ENCODE measurements around the gene SYT9.
A peak's percentile ranks its signal among the peaks of the same experiment; 100 is the strongest.

SYT9 gene

DNA sequence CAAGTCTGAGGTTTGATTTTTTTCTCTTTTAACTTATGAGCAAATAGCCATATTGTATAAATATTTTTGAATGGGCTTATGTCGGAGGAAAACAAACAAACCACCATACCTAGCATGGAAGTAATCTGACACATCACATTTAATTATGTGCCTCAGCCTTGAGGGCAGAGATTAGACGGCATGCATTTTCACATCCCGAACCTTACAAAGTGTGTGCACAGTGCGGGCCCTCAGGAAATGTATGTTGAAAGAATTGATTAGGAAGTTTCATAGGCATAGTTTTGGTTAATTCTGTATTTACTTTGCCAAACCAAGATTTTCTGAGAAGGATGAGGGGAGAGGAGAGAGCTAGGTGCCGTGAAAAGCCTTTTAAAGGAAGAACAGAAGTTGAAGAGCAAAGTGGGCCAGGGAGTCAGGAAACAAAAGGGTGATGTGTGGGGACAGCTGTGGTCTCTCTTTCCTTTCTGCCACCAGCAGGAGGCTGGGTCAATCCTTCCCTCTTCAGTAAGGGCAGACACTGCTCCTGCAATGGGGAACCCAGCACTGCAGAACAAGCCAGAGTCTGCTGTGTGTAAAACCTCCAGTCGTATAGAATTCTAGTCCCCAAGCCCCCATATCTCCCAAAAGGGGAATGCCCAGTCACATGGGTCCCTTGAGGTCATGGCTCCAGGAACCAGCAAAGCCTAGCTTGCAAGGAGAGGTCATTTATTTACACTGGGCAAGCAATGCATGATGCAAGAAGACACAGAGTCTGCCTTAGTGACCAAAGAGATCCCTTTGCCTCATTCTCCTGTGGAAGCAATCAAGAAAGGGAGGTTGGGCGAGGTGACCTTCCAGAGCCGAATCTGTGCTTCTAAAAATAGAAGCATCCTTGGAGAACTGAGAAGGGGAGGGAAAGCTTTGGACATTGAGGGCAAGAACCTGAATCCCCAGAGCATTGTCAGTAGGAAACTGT is 162.5 kb downstream of the SYT9 start:
- intact Hi-C loops (cut with micrococcal nuclease), result no loop called here
- H3K27ac Mint-ChIP-seq, result no peak overlapping the region
- peaks cover 2% of the 10 kb centered on the region for H3K27me3 Mint-ChIP-seq
- H3K4me1 Mint-ChIP-seq (ENCODE audit: low read depth), result no peaks in the 10 kb centered on the region
- H3K9me3 Mint-ChIP-seq, result no peaks in the 10 kb centered on the region
- H3K4me3 Mint-ChIP-seq, result no peak overlapping the region
- no peaks in the 10 kb centered on the region for H3K36me3 Mint-ChIP-seq (ENCODE audit: low read depth)

- H3K27ac Mint-ChIP-seq, result no peak overlapping the region
- peaks cover 2% of the 10 kb centered on the region for H3K27me3 Mint-ChIP-seq
- H3K4me1 Mint-ChIP-seq (ENCODE audit: low read depth), result no peaks in the 10 kb centered on the region
- H3K36me3 Mint-ChIP-seq (ENCODE audit: low read depth), result no peaks in the 10 kb centered on the region
- intact Hi-C loops (cut with micrococcal nuclease), result no loop called here
- H3K9me3 Mint-ChIP-seq, result no peaks in the 10 kb centered on the region
- H3K4me3 Mint-ChIP-seq, result no peak overlapping the region
Measured at GRCh38 chr11:7414973-7415817, 163.5 kb downstream of the SYT9 start.

- no peak overlapping the region for H3K4me3 Mint-ChIP-seq
- peaks cover 2% of the 10 kb centered on the region for H3K27me3 Mint-ChIP-seq
- no peaks in the 10 kb centered on the region for H3K4me1 Mint-ChIP-seq (ENCODE audit: low read depth)
- no peaks in the 10 kb centered on the region for H3K9me3 Mint-ChIP-seq
- H3K27ac Mint-ChIP-seq, result no peak overlapping the region
- no peaks in the 10 kb centered on the region for H3K36me3 Mint-ChIP-seq (ENCODE audit: low read depth)
- intact Hi-C loops (cut with micrococcal nuclease), result no loop called here
Measured at GRCh38 chr11:7416080-7416479, 164.4 kb downstream of the SYT9 start.

- Mint-ChIP-seq H3K4me3 (no peak overlapping the region), H3K4me1 (ENCODE audit: low read depth) (no peaks in the 10 kb centered on the region), H3K36me3 (ENCODE audit: low read depth) (no peaks in the 10 kb centered on the region), H3K9me3 (no peaks in the 10 kb centered on the region), H3K27ac (no peak overlapping the region), H3K27me3 (peaks cover 3% of the 10 kb centered on the region)
- intact Hi-C loops (cut with micrococcal nuclease), result no loop called here
Measured at GRCh38 chr11:7417328-7417727, 165.6 kb downstream of the SYT9 start.

GRCh38 chr11:7418061-7418460 is 166.4 kb downstream of the SYT9 start:
- Mint-ChIP-seq H3K9me3 (no peaks in the 10 kb centered on the region), H3K27me3 (peaks cover 3% of the 10 kb centered on the region), H3K4me1 (ENCODE audit: low read depth) (no peaks in the 10 kb centered on the region), H3K36me3 (ENCODE audit: low read depth) (no peaks in the 10 kb centered on the region), H3K27ac (no peak overlapping the region), H3K4me3 (no peak overlapping the region)
- intact Hi-C loops (cut with micrococcal nuclease), result no loop called here

DNA sequence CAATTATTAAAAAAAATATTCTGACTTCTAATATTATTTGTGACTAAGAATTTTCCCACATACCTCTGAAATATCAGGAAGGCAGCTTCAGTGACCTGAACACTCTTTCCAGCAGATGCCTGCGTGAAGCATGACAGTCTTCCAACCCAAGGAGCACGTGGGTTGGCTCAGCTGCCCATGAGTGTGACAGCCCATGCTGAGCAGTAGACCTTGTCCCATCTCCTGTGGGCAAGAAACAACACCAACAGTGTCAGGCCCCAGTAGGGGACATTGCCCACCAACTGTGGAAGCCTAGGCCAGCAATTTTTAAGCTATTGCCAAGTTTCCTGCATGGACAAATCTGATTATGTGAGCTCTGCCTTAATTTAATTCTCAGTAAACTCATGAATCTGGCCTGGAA is 167.2 kb downstream of the SYT9 start:
- H3K9me3 Mint-ChIP-seq, result no peaks in the 10 kb centered on the region
- no peak overlapping the region for H3K27ac Mint-ChIP-seq
- no peaks in the 10 kb centered on the region for H3K4me1 Mint-ChIP-seq (ENCODE audit: low read depth)
- intact Hi-C loops (cut with micrococcal nuclease), result no loop called here
- H3K27me3 Mint-ChIP-seq, result peaks cover 3% of the 10 kb centered on the region
- no peak overlapping the region for H3K4me3 Mint-ChIP-seq
- H3K36me3 Mint-ChIP-seq (ENCODE audit: low read depth), result no peaks in the 10 kb centered on the region

DNA sequence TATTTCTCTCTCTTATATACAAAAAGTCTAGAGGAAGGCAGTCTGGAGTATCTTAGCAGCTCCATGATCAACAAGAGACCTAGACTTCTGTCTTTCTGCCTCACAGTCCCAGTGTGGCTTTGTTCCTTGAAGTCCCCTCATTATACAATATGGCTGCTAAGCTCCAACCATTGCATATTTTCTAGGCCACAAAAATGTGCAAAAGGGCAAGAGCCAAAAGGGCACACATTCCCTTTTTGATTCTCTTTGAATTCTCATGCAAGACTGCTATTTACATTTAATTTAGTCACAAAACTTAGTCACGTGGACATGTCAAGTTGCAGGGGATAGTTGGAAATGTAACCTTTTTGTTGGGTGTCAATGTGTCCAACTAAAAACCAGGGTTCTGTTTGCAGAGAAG is 169.4 kb downstream of the SYT9 start:
- Mint-ChIP-seq H3K9me3 (no peaks in the 10 kb centered on the region), H3K27ac (no peak overlapping the region), H3K4me3 (no peak overlapping the region), H3K36me3 (ENCODE audit: low read depth) (no peaks in the 10 kb centered on the region), H3K4me1 (ENCODE audit: low read depth) (no peaks in the 10 kb centered on the region), H3K27me3 (peaks cover 3% of the 10 kb centered on the region)
- intact Hi-C loops (cut with micrococcal nuclease), result no loop called here

- intact Hi-C loops (cut with micrococcal nuclease), result no loop called here
- Mint-ChIP-seq H3K36me3 (ENCODE audit: low read depth) (no peaks in the 10 kb centered on the region), H3K9me3 (no peaks in the 10 kb centered on the region), H3K4me3 (no peak overlapping the region), H3K27ac (no peak overlapping the region), H3K27me3 (peaks cover 3% of the 10 kb centered on the region), H3K4me1 (ENCODE audit: low read depth) (no peaks in the 10 kb centered on the region)
Measured at GRCh38 chr11:7422544-7423331, 171.0 kb downstream of the SYT9 start.

- no peak overlapping the region for H3K4me3 Mint-ChIP-seq
- H3K27me3 Mint-ChIP-seq, result peaks cover 8% of the 10 kb centered on the region
- no peak overlapping the region for H3K27ac Mint-ChIP-seq
- H3K9me3 Mint-ChIP-seq, result no peaks in the 10 kb centered on the region
- no peaks in the 10 kb centered on the region for H3K4me1 Mint-ChIP-seq (ENCODE audit: low read depth)
- intact Hi-C loops (cut with micrococcal nuclease), result no loop called here
- H3K36me3 Mint-ChIP-seq (ENCODE audit: low read depth), result no peaks in the 10 kb centered on the region
Measured at GRCh38 chr11:7423946-7424345, 172.2 kb downstream of the SYT9 start.

DNA sequence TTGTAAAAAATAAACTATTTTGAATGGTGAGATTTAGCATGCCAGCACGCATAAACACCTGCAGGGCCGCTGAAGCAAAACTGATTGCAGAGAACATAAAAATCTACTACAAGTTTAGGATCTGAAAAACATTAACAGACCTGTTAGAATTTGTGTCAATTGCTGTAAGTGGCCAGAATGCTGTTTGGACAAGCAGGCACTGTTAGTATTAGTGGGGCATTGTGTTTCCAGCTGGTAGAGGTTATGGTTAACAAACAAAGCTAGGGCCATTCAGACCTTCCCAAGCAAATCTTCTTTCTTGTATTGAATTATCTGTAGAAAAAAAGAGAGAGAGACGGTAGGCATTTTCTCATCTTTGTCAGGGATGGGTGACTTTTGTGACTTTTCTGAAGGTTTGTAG is 176.0 kb downstream of the SYT9 start:
- H3K4me3 Mint-ChIP-seq, result no peak overlapping the region
- no peak overlapping the region for H3K27ac Mint-ChIP-seq
- H3K36me3 Mint-ChIP-seq (ENCODE audit: low read depth), result no peaks in the 10 kb centered on the region
- peaks cover 5% of the 10 kb centered on the region for H3K27me3 Mint-ChIP-seq
- H3K4me1 Mint-ChIP-seq (ENCODE audit: low read depth), result no peaks in the 10 kb centered on the region
- intact Hi-C loops (cut with micrococcal nuclease), result no loop called here
- H3K9me3 Mint-ChIP-seq, result no peaks in the 10 kb centered on the region

GRCh38 chr11:7428196-7428595 is 176.5 kb downstream of the SYT9 start:
- H3K4me1 Mint-ChIP-seq (ENCODE audit: low read depth), result no peaks in the 10 kb centered on the region
- H3K4me3 Mint-ChIP-seq, result no peak overlapping the region
- no peaks in the 10 kb centered on the region for H3K36me3 Mint-ChIP-seq (ENCODE audit: low read depth)
- peaks cover 5% of the 10 kb centered on the region for H3K27me3 Mint-ChIP-seq
- intact Hi-C loops (cut with micrococcal nuclease), result no loop called here
- no peaks in the 10 kb centered on the region for H3K9me3 Mint-ChIP-seq
- H3K27ac Mint-ChIP-seq, result no peak overlapping the region

DNA sequence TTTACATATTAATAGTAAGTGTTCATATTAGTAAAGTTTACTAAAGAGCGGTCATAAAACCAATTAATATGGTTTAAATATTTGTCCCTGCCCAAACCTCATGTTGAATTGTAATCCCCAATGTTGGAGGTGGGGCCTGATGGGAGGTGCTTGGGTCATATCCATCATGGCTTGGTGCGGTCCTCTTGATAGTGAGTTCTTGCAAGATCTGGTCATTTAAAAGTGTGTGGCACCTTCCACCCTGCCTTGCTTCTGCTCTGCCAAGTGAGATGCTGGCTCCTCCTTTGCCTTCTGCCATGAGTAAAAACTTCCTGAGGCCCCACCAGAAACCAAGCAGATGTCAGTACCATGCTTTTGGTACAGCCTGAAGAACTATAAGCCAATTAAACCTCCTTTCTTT is 178.8 kb downstream of the SYT9 start:
- Mint-ChIP-seq H3K4me3 (no peak overlapping the region), H3K36me3 (ENCODE audit: low read depth) (no peaks in the 10 kb centered on the region), H3K9me3 (no peaks in the 10 kb centered on the region), H3K27ac (no peak overlapping the region), H3K4me1 (ENCODE audit: low read depth) (no peaks in the 10 kb centered on the region), H3K27me3 (peaks cover 5% of the 10 kb centered on the region)
- intact Hi-C loops (cut with micrococcal nuclease), result no loop called here

DNA sequence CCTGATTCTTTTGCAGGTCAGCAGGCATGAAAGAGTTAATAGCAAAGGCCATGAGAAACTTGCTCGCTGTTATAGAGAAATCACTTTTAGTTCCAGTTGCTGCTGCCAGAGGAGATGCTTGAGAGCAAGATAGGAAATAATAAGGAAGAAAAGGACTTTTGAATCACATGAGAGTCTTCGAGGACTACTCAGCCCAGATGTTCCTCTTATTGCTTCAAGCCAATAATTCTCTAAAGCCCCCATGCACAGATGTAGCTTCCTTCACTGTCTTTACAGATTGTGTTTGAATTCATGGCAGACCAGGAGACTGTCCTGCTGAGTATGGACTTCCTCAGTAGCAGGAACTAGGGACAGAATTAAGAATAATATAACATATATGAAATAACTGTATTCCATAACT is 183.5 kb downstream of the SYT9 start:
- no peaks in the 10 kb centered on the region for H3K36me3 Mint-ChIP-seq (ENCODE audit: low read depth)
- no peak overlapping the region for H3K27ac Mint-ChIP-seq
- H3K4me1 Mint-ChIP-seq (ENCODE audit: low read depth), result peaks cover 34% of the 10 kb centered on the region

GRCh38 chr11:7436146-7436545 is 184.4 kb downstream of the SYT9 start:
- H3K4me3 Mint-ChIP-seq, result no peak overlapping the region
- H3K27ac Mint-ChIP-seq, result peak overlapping the region; percentile 56
- H3K9me3 Mint-ChIP-seq, result no peaks in the 10 kb centered on the region
- peaks cover 1% of the 10 kb centered on the region for H3K27me3 Mint-ChIP-seq
- H3K36me3 Mint-ChIP-seq (ENCODE audit: low read depth), result no peaks in the 10 kb centered on the region
- peaks cover 35% of the 10 kb centered on the region for H3K4me1 Mint-ChIP-seq (ENCODE audit: low read depth)
- intact Hi-C loops (cut with micrococcal nuclease), result no loop called here

More for the DNA sequence above, 183.5 kb downstream of the SYT9 start:
- H3K9me3 Mint-ChIP-seq, result no peaks in the 10 kb centered on the region
- no peak overlapping the region for H3K4me3 Mint-ChIP-seq
- peaks cover 1% of the 10 kb centered on the region for H3K27me3 Mint-ChIP-seq
- intact Hi-C loops (cut with micrococcal nuclease), result no loop called here

Data from dendritic cell treated with granulocyte-macrophage colony-stimulating factor and Interleukin-4, amounts not matched to agents 40 ng/mL and 50 ng/mL, for 4 days (primary cell).